SK-N-SH (cell line): ENCODE measurements around the gene PTGDS. TPM values are rescaled to one million over a fixed set of nuclear protein-coding genes. Genes with fewer than 3 reads are reported as not detected.

Experiments used
- CTCF ChIA-PET: fragments of 300-600, 350-600 bp; formaldehyde crosslinking; extraction: SDS; loops from one replicate; lab custom pipeline; 2021; lab: Yijun Ruan, JAX
- POLR2A ChIA-PET: fragments of 350-600 bp; sonication (Branson Sonifier 250); formaldehyde crosslinking; extraction: SDS; loops from one replicate; lab custom pipeline; 2020; ENCODE audit warnings: antibody characterized with exemption, inconsistent platforms; lab: Yijun Ruan, JAX
- DNase-seq: peaks from one replicate; pipeline ENCODE4 v3.0.0; 2012
- H2AFZ ChIP-seq: fragments of 200-600 bp; sonication (generic); 2 replicates; pipeline ENCODE4 v1.8.1; 2016; ENCODE audit warnings: antibody characterized with exemption, mild to moderate bottlenecking, low read depth
- H3F3A ChIP-seq: fragments of 200-600 bp; sonication (generic); replicated peaks from 2 replicates; pipeline ENCODE3; 2016; ENCODE audit warnings: antibody characterized with exemption, mild to moderate bottlenecking; ENCODE audit not compliant: insufficient read depth
- H3K27ac ChIP-seq, 2 experiments: fragments of 200-500 bp in 1 of 2; fragments of 200-600 bp in 1 of 2; sonication (Bioruptor generic) in 1 of 2; sonication (generic), shearing (Covaris generic) in 1 of 2; 2 replicates each; pipeline versions ENCODE4 v1.5.1 to v1.6.1; 2014 to 2016; ENCODE audit warnings: low read depth in 2 of 2, inconsistent platforms in 1 of 2, low read length in 1 of 2, mild to moderate bottlenecking in 1 of 2, mixed read lengths in 1 of 2
- H3K27me3 ChIP-seq: fragments of 200-600 bp; sonication (generic), shearing (Covaris generic); 2 replicates; pipeline ENCODE4 v1.6.1; 2016; ENCODE audit warnings: mixed run types; ENCODE audit not compliant: insufficient read depth
- H3K36me3 ChIP-seq, 2 experiments: fragments of 200-500 bp in 1 of 2; fragments of 200-600 bp in 1 of 2; sonication (Bioruptor generic) in 1 of 2; sonication (generic) in 1 of 2; replicated peaks in 1 of 2; 2 replicates each; pipeline versions ENCODE3 to v1.5.1; 2014 to 2016; ENCODE audit warnings: low read length in 1 of 2, mild to moderate bottlenecking in 1 of 2; ENCODE audit not compliant: insufficient read depth in 2 of 2, control insufficient read depth in 1 of 2
- H3K4me1 ChIP-seq, 2 experiments: fragments of 200-500 bp in 1 of 2; fragments of 200-600 bp in 1 of 2; sonication (Bioruptor generic) in 1 of 2; sonication (generic), shearing (Covaris generic) in 1 of 2; 2 replicates each; pipeline versions ENCODE4 v1.5.1 to v1.6.1; 2014 to 2016; ENCODE audit warnings: low read depth in 1 of 2, low read length in 1 of 2, mixed run types in 1 of 2; ENCODE audit not compliant: insufficient read depth in 2 of 2, control insufficient read depth in 1 of 2
- H3K4me2 ChIP-seq: fragments of 200-600 bp; sonication (generic), shearing (Covaris generic); 2 replicates; pipeline ENCODE4 v1.6.1; 2017; ENCODE audit warnings: mixed run types
- H3K4me3 ChIP-seq, 2 experiments: fragments of 200-500 bp in 1 of 2; fragments of 200-600 bp in 1 of 2; sonication (Bioruptor generic) in 1 of 2; sonication (generic), shearing (Covaris generic) in 1 of 2; 2 replicates each; pipeline versions ENCODE4 v1.5.1 to v1.8.1; 2014 to 2016; ENCODE audit warnings: low read depth in 2 of 2, inconsistent platforms in 1 of 2, low read length in 1 of 2, mild to moderate bottlenecking in 1 of 2, mixed read lengths in 1 of 2, moderate library complexity in 1 of 2
- H3K79me2 ChIP-seq: fragments of 200-600 bp; sonication (generic); 2 replicates; pipeline ENCODE4 v1.8.1; 2017; ENCODE audit warnings: mild to moderate bottlenecking; ENCODE audit not compliant: insufficient read depth
- H3K9ac ChIP-seq: fragments of 200-600 bp; sonication (generic); 2 replicates; pipeline ENCODE4 v1.6.1; 2017; ENCODE audit warnings: mixed run types
- H3K9me2 ChIP-seq: fragments of 200-600 bp; sonication (generic); 2 replicates; pipeline ENCODE4 v1.6.1; 2017; ENCODE audit warnings: mixed run types
- H3K9me3 ChIP-seq: fragments of 200-600 bp; sonication (generic); 2 replicates; pipeline ENCODE4 v1.6.1; 2017; ENCODE audit warnings: mixed run types, mild to moderate bottlenecking, moderate library complexity
- H4K20me1 ChIP-seq: fragments of 200-600 bp; sonication (generic); 2 replicates; pipeline ENCODE4 v1.6.1; 2017; ENCODE audit warnings: mild to moderate bottlenecking, mixed run types; ENCODE audit not compliant: insufficient read depth
- EP300 ChIP-seq, 2 experiments: IDR thresholded peaks; 2 replicates each; pipeline versions ENCODE4 v1.4.0 to v1.6.1; 2012; ENCODE audit warnings: borderline replicate concordance in 1 of 2, low read depth in 1 of 2, low read length in 1 of 2
- EZH2phosphoT487 ChIP-seq: fragments of 200-600 bp; sonication (generic); IDR thresholded peaks from 2 replicates; pipeline ENCODE4 v1.6.1; 2017; ENCODE audit warnings: low read depth, mixed run types, mild to moderate bottlenecking, antibody characterized with exemption, moderate library complexity, borderline replicate concordance
- FOSL2 ChIP-seq: IDR thresholded peaks from 2 replicates; pipeline ENCODE4 v1.4.0; 2012; ENCODE audit warnings: low read depth, mild to moderate bottlenecking, moderate library complexity, borderline replicate concordance
- FOXJ3 ChIP-seq: sonication (generic); formaldehyde crosslinking; IDR thresholded peaks from 2 replicates; pipeline ENCODE4 v1.5.1; 2020; ENCODE audit warnings: mild to moderate bottlenecking, missing genetic modification reagents
- GABPA ChIP-seq: IDR thresholded peaks from 2 replicates; pipeline ENCODE4 v1.4.0; 2012; ENCODE audit warnings: low read depth, mild to moderate bottlenecking
- GATA2 ChIP-seq: sonication (generic); formaldehyde crosslinking; IDR thresholded peaks from 2 replicates; pipeline ENCODE4 v1.5.0; 2020; ENCODE audit warnings: mild to moderate bottlenecking, missing genetic modification reagents
- JUND ChIP-seq: IDR thresholded peaks from 2 replicates; pipeline ENCODE4 v1.4.0; 2012
- MEF2A ChIP-seq: IDR thresholded peaks from 2 replicates; pipeline ENCODE4 v1.4.0; 2012; ENCODE audit warnings: low read depth, borderline replicate concordance
- NRF1 ChIP-seq: IDR thresholded peaks from 2 replicates; pipeline ENCODE4 v1.6.1; 2012; ENCODE audit warnings: low read depth, mild to moderate bottlenecking, low read length
- POLR2AphosphoS5 ChIP-seq: IDR thresholded peaks from 2 replicates; pipeline ENCODE4 v1.6.1; 2012; ENCODE audit warnings: low read depth, low read length
- RAD21 ChIP-seq: IDR thresholded peaks from 2 replicates; pipeline ENCODE4 v1.6.1; 2012; ENCODE audit warnings: mild to moderate bottlenecking, low read length
- RCOR1 ChIP-seq: fragments of 150-350 bp; IDR thresholded peaks from 2 replicates; pipeline ENCODE4 v1.6.1; 2017; ENCODE audit warnings: antibody characterized with exemption, low read length
- RXRA ChIP-seq: IDR thresholded peaks from 2 replicates; pipeline ENCODE4 v1.4.0; 2012; ENCODE audit warnings: low read depth, mild to moderate bottlenecking, borderline replicate concordance
- SIN3A ChIP-seq: IDR thresholded peaks from 2 replicates; pipeline ENCODE4 v1.6.1; 2012; ENCODE audit warnings: low read depth, mild to moderate bottlenecking, low read length, moderate library complexity, borderline replicate concordance
- SMC3 ChIP-seq: IDR thresholded peaks from 2 replicates; pipeline ENCODE4 v1.6.1; 2012; ENCODE audit warnings: low read depth, low read length, improper control_type of control experiment
- TCF12 ChIP-seq: IDR thresholded peaks from 2 replicates; pipeline ENCODE4 v1.4.0; 2012
- USF1 ChIP-seq: IDR thresholded peaks from 2 replicates; pipeline ENCODE4 v1.4.0; 2012; ENCODE audit warnings: low read depth, borderline replicate concordance
- YY1 ChIP-seq: IDR thresholded peaks from 2 replicates; pipeline ENCODE4 v1.4.0; 2012; ENCODE audit warnings: low read depth, mild to moderate bottlenecking
- WGBS: methylation state at CpG from one replicate; pipeline ENCODE4 v1.1.6; 2017; ENCODE audit warnings: low lambda C conversion rate; 5-methylcytosine and 5-hydroxymethylcytosine counted together
- polyA plus RNA-seq, 3 experiments: library from polyadenylated mRNA; depleted of rRNA; stranded (reverse); fragments of >200 nt; gene quantifications; 2 replicates each; pipeline ENCODE4 v1.2.3, GENCODE V29; 2012
- TF ChIP-seq, protein P1 (sequence below): fragments of 150-350 bp; IDR thresholded peaks from 2 replicates; pipeline ENCODE4 v1.6.1; 2016; ENCODE audit warnings: mild to moderate bottlenecking, low read depth, low read length

PTGDS gene
- polyA plus RNA-seq, 1 of the 3 experiments (the other 2 are of a cell fraction): not detected

DNA sequence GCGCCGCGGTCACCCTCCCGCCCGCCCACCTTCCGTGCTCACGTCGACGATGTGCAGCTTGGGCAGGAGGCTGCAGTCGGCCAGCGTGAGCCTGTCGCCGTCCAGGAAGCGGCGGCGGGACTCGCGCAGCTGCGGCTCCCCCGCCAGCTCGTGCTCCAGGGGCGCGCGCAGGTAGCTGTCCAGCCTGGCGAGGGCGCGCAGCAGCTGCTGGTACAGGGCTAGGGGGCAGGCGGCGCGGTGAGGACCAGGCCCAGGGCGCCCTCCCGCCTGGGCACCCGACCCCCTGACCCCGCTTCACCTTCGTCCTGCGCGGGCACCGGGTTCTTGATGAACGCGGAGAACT, 17.6 kb downstream of the PTGDS start:
- Histone ChIP-seq H3K4me3 (no peak overlapping the region), H2AFZ (no peak overlapping the region), H3K79me2 (peaks cover 18% of the 10 kb centered on the region; the same call in 1 of the 2 replicates), H3K9me2 (no peaks in the 10 kb centered on the region), H3K9me3 (no peaks in the 10 kb centered on the region), H3K27ac (no peak overlapping the region), H3K9ac (no peak overlapping the region), H3K4me1 (peaks cover 9 to 24% of the 10 kb centered on the region in 2 experiments; a peak in 3 of 4 replicates), H3K4me2 (no peak overlapping the region), H4K20me1 (0 out of 2 replicates have a peak, but pooled peaks cover 3% of the 10 kb centered on the region), H3F3A (no peaks in the 10 kb centered on the region), H3K36me3 (peaks cover 0 to 7% of the 10 kb centered on the region in 2 experiments), H3K27me3 (no peaks in the 10 kb centered on the region)
- WGBS: 96% methylated on average over 16 of the region's 40 CpGs
- TF ChIP-seq RXRA (no peak), RCOR1 (no peak), MEF2A (no peak), EP300 (IDR thresholded peaks at IDR 0.05; ENCODE audit: borderline replicate concordance in 1 of 2, low read depth in 1 of 2, low read length in 1 of 2) (no peak), GABPA (no peak), GATA2 (CRISPR knock-in tag) (no peak), EZH2phosphoT487 (no peak), JUND (no peak), TCF12 (no peak), USF1 (no peak), FOXJ3 (no peak), SMC3 (no peak), POLR2AphosphoS5 (no peak), FOSL2 (no peak), RAD21 (no peak), YY1 (no peak), SIN3A (no peak)
- TF ChIP-seq, protein P1, sequence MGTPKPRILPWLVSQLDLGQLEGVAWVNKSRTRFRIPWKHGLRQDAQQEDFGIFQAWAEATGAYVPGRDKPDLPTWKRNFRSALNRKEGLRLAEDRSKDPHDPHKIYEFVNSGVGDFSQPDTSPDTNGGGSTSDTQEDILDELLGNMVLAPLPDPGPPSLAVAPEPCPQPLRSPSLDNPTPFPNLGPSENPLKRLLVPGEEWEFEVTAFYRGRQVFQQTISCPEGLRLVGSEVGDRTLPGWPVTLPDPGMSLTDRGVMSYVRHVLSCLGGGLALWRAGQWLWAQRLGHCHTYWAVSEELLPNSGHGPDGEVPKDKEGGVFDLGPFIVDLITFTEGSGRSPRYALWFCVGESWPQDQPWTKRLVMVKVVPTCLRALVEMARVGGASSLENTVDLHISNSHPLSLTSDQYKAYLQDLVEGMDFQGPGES: no peak
- ChIA-PET POLR2A (no interaction called here), CTCF (interaction anchor here (2.1 to 6.8 kb wide), 2 partner anchors 34 to 40 kb away, joined by 10 to 68 read pairs; partner anchors contain the start of genes ABCA2 and FUT7)
- no peak for DNase-seq

DNA sequence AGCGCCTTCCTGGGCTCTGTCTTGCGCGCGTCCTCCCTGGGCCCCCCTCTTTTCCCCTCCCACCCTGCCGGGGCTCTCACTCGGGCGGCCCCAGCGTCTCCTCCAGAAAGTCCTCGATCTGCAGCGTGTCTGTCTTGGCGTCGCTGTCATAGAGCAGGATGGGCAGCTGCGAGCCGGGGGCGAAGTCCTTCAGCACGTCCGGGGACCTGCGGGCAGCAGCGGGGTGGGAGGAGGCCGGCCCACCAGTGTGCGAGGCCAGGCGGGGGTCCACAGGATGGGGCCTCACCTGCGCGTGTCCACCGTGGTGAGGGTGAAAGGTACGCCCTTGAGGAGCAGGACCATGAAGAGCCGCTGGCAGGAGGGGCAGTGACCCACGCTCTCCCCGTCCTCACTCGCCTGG, 18.1 kb downstream of the PTGDS start:
- ChIA-PET CTCF (interaction anchor here (0.9 to 6.8 kb wide), 5 partner anchors 33 to 68 kb away, joined by 3 to 68 read pairs (median 10); partner anchors contain the start of genes ABCA2, FBXW5 and FUT7), POLR2A (interaction anchor here (0.7 kb wide), 1 partner anchor 44 kb away, joined by 3 read pairs; no protein-coding TSS in a partner anchor)
- peaks cover 18% of the 10 kb centered on the region; the same call in 1 of the 2 replicates for H3K79me2 ChIP-seq
- DNase-seq: no peak
- H3K4me1 ChIP-seq: peaks cover 9 to 24% of the 10 kb centered on the region in 2 experiments; a peak in 3 of 4 replicates
- no peaks in the 10 kb centered on the region for H3K9me3 ChIP-seq
- H4K20me1 ChIP-seq: 0 out of 2 replicates have a peak, but pooled peaks cover 3% of the 10 kb centered on the region
- WGBS: 93% methylated on average over 30 of the region's 30 CpGs
- H3K9ac ChIP-seq: no peak overlapping the region
- no peaks in the 10 kb centered on the region for H3K9me2 ChIP-seq
- no peaks in the 10 kb centered on the region for H3F3A ChIP-seq
- H2AFZ ChIP-seq: no peak overlapping the region
- no peak overlapping the region for H3K4me3 ChIP-seq
- H3K27ac ChIP-seq: no peak overlapping the region
- no peaks in the 10 kb centered on the region for H3K27me3 ChIP-seq
- no peak overlapping the region for H3K4me2 ChIP-seq
- peaks cover 0 to 7% of the 10 kb centered on the region in 2 experiments for H3K36me3 ChIP-seq
- TF ChIP-seq TCF12: no peak
- TF ChIP-seq NRF1: no peak
